NB4 (cell line): Measurements from ENCODE around the gene DLGAP4.

Experiments used
- DNase-seq: peaks from one replicate; pipeline ENCODE4 v3.0.0; 2010; ENCODE audit warnings: low read depth
- H3K4me3 ChIP-seq: one replicate; pipeline ENCODE4 v1.5.1; 2011; ENCODE audit warnings: mild to moderate bottlenecking, low read depth, low read length, moderate library complexity
- MYC ChIP-seq: IDR thresholded peaks from 2 replicates; pipeline ENCODE4 v1.6.1; 2011; ENCODE audit warnings: low read depth, low read length
- POLR2A ChIP-seq: IDR thresholded peaks from 2 replicates; pipeline ENCODE4 v1.6.1; 2011; ENCODE audit warnings: mild to moderate bottlenecking; ENCODE audit not compliant: insufficient read length; ENCODE audit errors: extremely low read depth
- TF ChIP-seq, protein P1 (sequence below): IDR thresholded peaks from 2 replicates; pipeline ENCODE4 v1.6.1; 2011; ENCODE audit warnings: low read depth, low read length
- TF ChIP-seq, protein P2 (sequence below): IDR thresholded peaks from one replicate; pipeline ENCODE4 v1.5.1; 2012; ENCODE audit warnings: low read depth, low read length

Gene DLGAP4

DNA sequence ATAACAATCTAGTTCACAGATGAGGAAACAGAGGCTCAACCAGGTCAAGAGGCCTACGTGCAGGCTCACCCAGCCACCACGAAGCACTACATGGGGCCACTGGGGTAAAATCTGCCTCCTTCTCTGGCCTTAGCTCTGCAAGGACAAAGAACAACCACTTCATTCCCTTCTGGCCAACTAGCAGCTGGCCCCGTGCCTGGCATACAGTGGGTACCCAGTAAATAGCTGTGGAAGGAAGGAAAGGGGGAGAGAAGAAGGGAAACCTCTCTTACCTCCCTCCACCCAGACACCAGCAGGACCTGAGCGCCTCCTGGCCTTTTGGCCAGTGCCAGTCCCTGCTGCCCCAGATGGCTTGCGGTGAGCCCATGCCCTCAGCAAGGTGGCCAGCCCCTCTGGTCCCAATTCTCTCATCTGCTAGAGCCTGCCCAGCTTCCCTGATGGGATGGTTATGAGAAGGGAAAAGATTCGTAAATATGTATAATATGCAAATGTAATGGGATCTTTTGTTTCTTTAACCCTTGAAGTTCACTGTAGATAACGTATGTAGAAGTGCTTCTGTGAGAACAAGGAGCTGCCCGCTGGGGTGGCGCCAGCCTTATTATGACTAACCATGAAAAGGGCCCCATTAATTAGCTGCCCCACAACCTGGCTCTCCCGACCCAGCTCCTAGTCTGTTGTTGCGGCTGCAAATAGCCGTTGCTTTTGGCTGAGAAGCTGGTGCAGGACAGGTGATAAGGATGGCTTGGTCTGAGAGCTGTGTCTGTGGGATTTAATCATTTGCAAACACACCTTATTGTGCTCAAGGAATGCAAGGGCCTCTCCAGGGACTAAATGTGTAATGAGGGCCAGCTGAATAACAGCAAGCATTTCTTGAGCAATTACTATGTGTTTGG lies 62.0 kb downstream of the DLGAP4 start:
- no peak overlapping the region for H3K4me3 ChIP-seq
- TF ChIP-seq, protein P1, sequence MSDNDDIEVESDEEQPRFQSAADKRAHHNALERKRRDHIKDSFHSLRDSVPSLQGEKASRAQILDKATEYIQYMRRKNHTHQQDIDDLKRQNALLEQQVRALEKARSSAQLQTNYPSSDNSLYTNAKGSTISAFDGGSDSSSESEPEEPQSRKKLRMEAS, result no peak
- TF ChIP-seq MYC (no peak), POLR2A (no peak)
- TF ChIP-seq, protein P2, sequence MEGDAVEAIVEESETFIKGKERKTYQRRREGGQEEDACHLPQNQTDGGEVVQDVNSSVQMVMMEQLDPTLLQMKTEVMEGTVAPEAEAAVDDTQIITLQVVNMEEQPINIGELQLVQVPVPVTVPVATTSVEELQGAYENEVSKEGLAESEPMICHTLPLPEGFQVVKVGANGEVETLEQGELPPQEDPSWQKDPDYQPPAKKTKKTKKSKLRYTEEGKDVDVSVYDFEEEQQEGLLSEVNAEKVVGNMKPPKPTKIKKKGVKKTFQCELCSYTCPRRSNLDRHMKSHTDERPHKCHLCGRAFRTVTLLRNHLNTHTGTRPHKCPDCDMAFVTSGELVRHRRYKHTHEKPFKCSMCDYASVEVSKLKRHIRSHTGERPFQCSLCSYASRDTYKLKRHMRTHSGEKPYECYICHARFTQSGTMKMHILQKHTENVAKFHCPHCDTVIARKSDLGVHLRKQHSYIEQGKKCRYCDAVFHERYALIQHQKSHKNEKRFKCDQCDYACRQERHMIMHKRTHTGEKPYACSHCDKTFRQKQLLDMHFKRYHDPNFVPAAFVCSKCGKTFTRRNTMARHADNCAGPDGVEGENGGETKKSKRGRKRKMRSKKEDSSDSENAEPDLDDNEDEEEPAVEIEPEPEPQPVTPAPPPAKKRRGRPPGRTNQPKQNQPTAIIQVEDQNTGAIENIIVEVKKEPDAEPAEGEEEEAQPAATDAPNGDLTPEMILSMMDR, result no peak
- DNase-seq, result no peak

DNA sequence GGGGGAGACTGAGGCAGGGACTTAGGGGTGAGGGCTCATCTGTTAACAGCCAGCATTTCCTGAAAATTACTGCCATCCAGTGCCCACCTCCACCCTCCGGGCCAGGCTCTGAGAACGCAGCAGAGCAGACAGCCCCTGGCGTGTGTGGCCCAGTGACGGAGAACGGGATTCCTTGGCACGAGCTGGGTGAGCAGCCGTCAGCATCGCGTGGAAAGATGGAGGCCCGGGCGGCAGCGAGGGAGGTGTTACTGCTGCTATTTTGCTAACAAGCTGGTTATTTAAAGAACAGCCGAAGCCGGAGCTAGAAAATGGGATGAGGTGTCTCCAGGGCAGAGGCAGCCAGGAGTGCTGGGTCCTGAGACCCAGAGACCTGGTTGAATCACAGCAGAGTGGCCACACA lies 62.7 kb downstream of the DLGAP4 start:
- no peak for DNase-seq
- TF ChIP-seq, protein P2, result no peak
- no peak for TF ChIP-seq MYC
- no peak for TF ChIP-seq POLR2A
- H3K4me3 ChIP-seq, result no peak overlapping the region

DNA sequence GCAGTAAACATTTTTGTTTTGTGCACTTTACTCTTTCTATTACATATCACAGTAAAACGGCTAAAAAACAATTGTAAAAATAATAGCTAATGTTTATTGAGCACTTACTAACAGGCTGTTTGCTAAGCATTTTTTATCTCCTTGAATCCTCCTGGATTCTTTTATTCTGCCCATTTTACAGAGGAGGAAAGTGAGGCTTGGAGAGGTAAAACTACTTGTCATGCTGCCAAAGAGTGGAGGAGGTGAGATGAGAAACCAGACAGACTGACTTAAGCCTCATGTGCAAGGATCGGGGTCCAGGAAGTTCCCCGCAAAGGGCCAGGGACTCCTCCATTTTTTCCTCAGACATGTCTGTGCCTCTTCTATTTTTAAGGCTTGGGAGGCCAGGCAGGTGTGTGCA lies 63.6 kb downstream of the DLGAP4 start:
- TF ChIP-seq, protein P1, result no peak
- TF ChIP-seq POLR2A (no peak), MYC (no peak)
- TF ChIP-seq, protein P2, result no peak
- no peak overlapping the region for H3K4me3 ChIP-seq
- DNase-seq, result no peak

DNA sequence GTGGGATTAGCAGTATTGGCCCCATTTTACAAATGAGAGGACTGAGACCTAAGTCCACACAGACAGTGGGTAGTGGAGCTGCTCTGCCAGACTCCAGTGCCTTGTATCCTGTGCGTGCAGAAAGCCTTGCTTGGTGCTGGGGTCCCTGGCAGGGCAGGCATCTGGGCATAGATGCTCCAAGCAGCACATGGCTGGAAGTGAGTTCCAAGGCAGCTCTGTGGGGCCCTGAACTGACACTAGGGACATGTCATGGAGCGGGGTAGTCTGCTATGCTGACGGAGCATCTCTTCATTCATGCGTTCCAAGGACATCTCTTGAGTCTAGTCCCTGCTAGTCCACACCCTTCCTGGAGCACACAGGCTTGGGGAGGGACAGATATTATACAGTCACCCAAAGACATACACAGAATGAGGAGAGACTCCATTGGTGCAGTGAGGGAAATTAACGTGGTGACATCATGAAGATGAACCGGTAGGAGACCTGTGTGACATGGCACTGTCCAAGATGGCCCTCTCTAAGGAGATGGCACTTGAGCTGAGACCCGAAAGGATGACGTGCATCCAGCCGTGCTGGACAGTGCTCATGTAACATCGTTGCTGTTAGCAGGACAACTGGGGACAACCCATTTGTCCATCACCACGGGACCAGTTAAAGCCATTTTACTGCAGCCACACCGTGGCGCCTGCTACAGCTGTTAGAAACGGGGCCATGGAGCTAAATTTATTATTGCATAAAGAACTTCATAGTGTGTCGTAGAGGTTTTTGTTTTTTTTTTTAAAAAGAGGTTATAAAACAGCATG lies 65.1 kb downstream of the DLGAP4 start:
- no peak for DNase-seq
- H3K4me3 ChIP-seq, result no peak overlapping the region
- no peak for TF ChIP-seq MYC
- no peak for TF ChIP-seq POLR2A
- TF ChIP-seq, protein P1, result no peak
- TF ChIP-seq, protein P2, result no peak

DNA sequence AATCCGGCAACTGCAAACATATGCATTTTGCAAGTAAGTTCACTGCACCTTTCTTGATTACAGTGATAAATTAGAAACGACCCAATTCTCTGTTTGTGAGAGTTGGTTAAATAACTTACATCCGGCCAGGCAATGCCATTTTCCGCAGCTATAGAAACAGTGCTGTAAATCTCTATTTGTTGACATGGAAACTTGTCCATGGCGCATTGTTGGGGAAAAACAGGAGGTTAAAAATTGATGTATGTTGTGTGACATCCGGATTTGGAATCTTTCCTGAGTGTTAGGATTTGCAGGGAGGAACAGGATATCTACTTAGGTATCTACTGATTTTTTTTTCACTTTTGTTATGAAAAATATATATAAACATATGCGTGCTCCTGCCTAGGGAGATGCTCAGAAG lies 66.5 kb downstream of the DLGAP4 start:
- no peak for DNase-seq
- no peak overlapping the region for H3K4me3 ChIP-seq
- TF ChIP-seq MYC (no peak), POLR2A (no peak)
- TF ChIP-seq, protein P2, result no peak
- TF ChIP-seq, protein P1, result no peak
